Mucosa of descending colon (tissue), 3 donors: ENCODE measurements around the gene PRCD. TPM values are rescaled to one million over a fixed set of nuclear protein-coding genes. Genes with fewer than 3 reads are reported as not detected.

Source experiments
- ATAC-seq: fragments of 200-7000 bp; cut with Tn5 transposase; one replicate; pipeline ENCODE4 v1.9.1; 2020; ENCODE audit warnings: mild to moderate bottlenecking, moderate library complexity
- DNase-seq, 3 donors: peaks; one replicate each; pipeline ENCODE4 v3.0.0-alpha.2; 2020
- H3K36me3 ChIP-seq: fragments of 200-600 bp; one replicate; pipeline ENCODE4 v1.8.0; 2021; ENCODE audit warnings: low read depth, mild to moderate bottlenecking
- H3K4me1 ChIP-seq: fragments of 200-600 bp; one replicate; pipeline ENCODE4 v1.8.0; 2021; ENCODE audit warnings: low read depth, mild to moderate bottlenecking
- H3K4me3 ChIP-seq: fragments of 200-600 bp; one replicate; pipeline ENCODE4 v1.8.0; 2021; ENCODE audit warnings: mild to moderate bottlenecking
- H3K9me3 ChIP-seq: fragments of 200-600 bp; one replicate; pipeline ENCODE4 v1.8.0; 2021; ENCODE audit warnings: mild to moderate bottlenecking
- CTCF ChIP-seq: fragments of 200-600 bp; IDR thresholded peaks from one replicate; pipeline ENCODE4 v1.8.0; 2022; ENCODE audit warnings: antibody characterized with exemption, mild to moderate bottlenecking
- intact Hi-C, 2 donors: fragments of 100-400 bp; cut with DNase I in 1 of 2; cut with micrococcal nuclease in 1 of 2; formaldehyde crosslinking; loops; one replicate each; pipeline versions ENCODE4 v1.11.0 to v1.11.1; 2022; cut with DNase I, micrococcal nuclease
- total RNA-seq, 3 donors: library from RNA; stranded (reverse); fragmentation: NEBNext Ultra II Directional in 2 of 3; extraction: Animal tissue kit (Norgen Biotek cat#: 25700) in 2 of 3; gene quantifications; one replicate each; pipeline versions ENCODE4 v1.2.1 to v1.2.4, GENCODE V29; 2021 to 2023
- donor health status: DM: no; HTN: no; CAD: no; lungs with moderate emphysema.
- donor health status: DM: no; HTN: no; CAD: no.
- donor health status: DM: no; HTN: yes; CAD: no.

The PRCD gene
- total RNA-seq, 3 donors from 2014 or later: 1.0 to 4.8 (median 1.6) TPM

GRCh38 chr17:76543826-76544545 is 4.1 kb downstream of the PRCD start:
- Histone ChIP-seq H3K4me3 (no peak overlapping the region), H3K4me1 (peaks cover 17% of the 10 kb centered on the region), H3K36me3 (peaks cover 4% of the 10 kb centered on the region), H3K9me3 (no peaks in the 10 kb centered on the region)
- DNase-seq (peak in 1 of 3 donors; percentile 29), ATAC-seq (no peak)
- intact Hi-C loops: no loop called here
- TF ChIP-seq CTCF: no peak

GRCh38 chr17:76544546-76545365 is 4.9 kb downstream of the PRCD start:
- DNase-seq: peak in 1 of 3 donors; percentile 39
- peaks cover 17% of the 10 kb centered on the region for H3K4me1 ChIP-seq
- H3K36me3 ChIP-seq: peaks cover 4% of the 10 kb centered on the region
- no peak overlapping the region for H3K4me3 ChIP-seq
- intact Hi-C loops: no loop called here
- TF ChIP-seq CTCF: no peak
- ATAC-seq: no peak
- H3K9me3 ChIP-seq: no peaks in the 10 kb centered on the region

- TF ChIP-seq CTCF: no peak
- Histone ChIP-seq H3K9me3 (no peaks in the 10 kb centered on the region), H3K4me3 (no peak overlapping the region), H3K36me3 (peaks cover 4% of the 10 kb centered on the region), H3K4me1 (peaks cover 8% of the 10 kb centered on the region)
- DNase-seq (peak in 1 of 3 donors; percentile 27), ATAC-seq (no peak)
- intact Hi-C loops: no loop called here
Observed at GRCh38 chr17:76545918-76546555, 6.2 kb downstream of the PRCD start.

- Histone ChIP-seq H3K4me1 (peaks cover 4% of the 10 kb centered on the region), H3K9me3 (no peaks in the 10 kb centered on the region), H3K36me3 (peaks cover 4% of the 10 kb centered on the region), H3K4me3 (no peak overlapping the region)
- no peak for TF ChIP-seq CTCF
- DNase-seq (no peak), ATAC-seq (no peak)
- intact Hi-C loops: no loop called here
Observed at GRCh38 chr17:76546556-76547182, 6.8 kb downstream of the PRCD start.

- TF ChIP-seq CTCF: peak; percentile 25
Observed at GRCh38 chr17:76547183-76547641, 7.4 kb downstream of the PRCD start.

More at GRCh38 chr17:76547183-76547641, 7.4 kb downstream of the PRCD start:
- Histone ChIP-seq H3K36me3 (peaks cover 4% of the 10 kb centered on the region), H3K4me3 (no peak overlapping the region), H3K4me1 (peaks cover 4% of the 10 kb centered on the region), H3K9me3 (no peaks in the 10 kb centered on the region)
- DNase-seq (peak in 1 of 3 donors; percentile 70), ATAC-seq (peak; percentile 67)
- intact Hi-C loops: no loop called here
